HCT116 (cell line): ENCODE data around the gene GPR52. TPM values are rescaled to one million over a fixed set of nuclear protein-coding genes. Genes with fewer than 3 reads are reported as not detected.

Experiments
- ATAC-seq: fragments of 200-7000 bp; cut with Tn5 transposase; 2 replicates; pipeline ENCODE4 v1.9.1; 2020; ENCODE audit warnings: mild to moderate bottlenecking, moderate library complexity
- BruUV-seq: library from RNA; stranded (reverse); fragments of 400-500 nt; replicated peaks from 2 replicates; lab custom pipeline; 2021; lab: Mats Ljungman, UMichigan
- CTCF ChIA-PET: fragments of 300-600 bp; sonication (Branson Sonifier 250); formaldehyde crosslinking; loops from one replicate; lab custom pipeline; 2021; ENCODE audit warnings: antibody characterized with exemption; lab: Charles Lee
- POLR2A ChIA-PET: fragments of 300-600, 350-600 bp; sonication (Branson Sonifier 250); formaldehyde crosslinking; loops from one replicate; lab custom pipeline; 2021; ENCODE audit warnings: antibody characterized with exemption; lab: Charles Lee
- RAD21 ChIA-PET, 2 experiments: fragments of 300-600 bp; sonication (Branson Sonifier 250); formaldehyde crosslinking; loops; one replicate each; lab custom pipeline; 2023; ENCODE audit warnings: low total read pairs in 2 of 2; ENCODE audit not compliant: uncharacterized antibody in 2 of 2, unreplicated experiment in 2 of 2, low non-redundant PET in 1 of 2; lab: Charles Lee
- DNase-seq: peaks from one replicate; pipeline ENCODE4 v3.0.0-alpha.2; 2010; ENCODE audit warnings: low read depth, low spot score
- H2AFZ ChIP-seq: fragments of 200-600 bp; shearing (Covaris generic), sonication (generic); 2 replicates; pipeline ENCODE4 v1.6.1; 2017; ENCODE audit warnings: low read depth, mixed run types, mixed read lengths, antibody characterized with exemption, low read length; ENCODE audit not compliant: poor library complexity, severe bottlenecking
- H3K27ac ChIP-seq: 2 replicates; pipeline ENCODE4 v1.5.1; 2012; ENCODE audit warnings: low read depth, low read length
- H3K27me3 ChIP-seq: fragments of 200-600 bp; sonication (generic); 2 replicates; pipeline ENCODE4 v1.6.1; 2016; ENCODE audit warnings: mixed run types, low read length, mixed read lengths; ENCODE audit not compliant: insufficient read depth
- H3K36me3 ChIP-seq, 2 experiments: fragments of 200-500 bp in 1 of 2; fragments of 200-600 bp in 1 of 2; sonication (Bioruptor generic) in 1 of 2; sonication (generic) in 1 of 2; 2 replicates each; pipeline versions ENCODE4 v1.5.1 to v1.6.1; 2014 to 2016; ENCODE audit warnings: low read length in 2 of 2, inconsistent platforms in 1 of 2, mixed read lengths in 1 of 2, mixed run types in 1 of 2; ENCODE audit not compliant: insufficient read depth in 2 of 2, control insufficient read depth in 1 of 2
- H3K4me1 ChIP-seq, 2 experiments: fragments of 200-600 bp in 1 of 2; sonication (generic) in 1 of 2; 2 replicates each; pipeline versions ENCODE4 v1.5.1 to v1.6.1; 2012 to 2017; ENCODE audit warnings: low read length in 2 of 2, inconsistent platforms in 1 of 2, mild to moderate bottlenecking in 1 of 2, mixed read lengths in 1 of 2, mixed run types in 1 of 2, moderate library complexity in 1 of 2; ENCODE audit not compliant: insufficient read depth in 2 of 2, control insufficient read depth in 1 of 2
- H3K4me2 ChIP-seq: fragments of 200-600 bp; sonication (generic); 2 replicates; pipeline ENCODE4 v1.6.1; 2017; ENCODE audit warnings: mixed run types, low read length, mixed read lengths
- H3K4me3 ChIP-seq, 2 experiments: fragments of 200-600 bp in 1 of 2; sonication (generic) in 1 of 2; replicated peaks in 1 of 2; 2 replicates each; pipeline ENCODE4 v1.5.1; 2011 to 2016; ENCODE audit warnings: low read length in 2 of 2, control low read depth in 1 of 2, low read depth in 1 of 2, mild to moderate bottlenecking in 1 of 2, mixed read lengths in 1 of 2, mixed run types in 1 of 2
- H3K79me2 ChIP-seq: fragments of 200-600 bp; sonication (generic); 2 replicates; pipeline ENCODE4 v1.6.1; 2017; ENCODE audit warnings: mild to moderate bottlenecking, mixed run types, low read length, moderate library complexity, mixed read lengths; ENCODE audit not compliant: insufficient read depth
- H3K9ac ChIP-seq: fragments of 200-600 bp; sonication (generic); 2 replicates; pipeline ENCODE4 v1.6.1; 2016; ENCODE audit warnings: low read length, mixed read lengths
- H3K9me2 ChIP-seq: fragments of 200-600 bp; sonication (generic), shearing (Covaris generic); 2 replicates; pipeline ENCODE4 v1.6.1; 2017; ENCODE audit warnings: mixed run types, mild to moderate bottlenecking, moderate library complexity; ENCODE audit not compliant: insufficient read depth
- H3K9me3 ChIP-seq, 2 experiments: fragments of 200-500 bp in 1 of 2; fragments of 200-600 bp in 1 of 2; sonication (Bioruptor generic) in 1 of 2; sonication (generic) in 1 of 2; 2 replicates each; pipeline ENCODE4 v1.6.1; 2014 to 2017; ENCODE audit warnings: low read length in 2 of 2, mixed read lengths in 2 of 2, inconsistent platforms in 1 of 2, low read depth in 1 of 2, mild to moderate bottlenecking in 1 of 2, mixed run types in 1 of 2, moderate library complexity in 1 of 2; ENCODE audit not compliant: control insufficient read depth in 1 of 2, insufficient read depth in 1 of 2
- H4K20me1 ChIP-seq: fragments of 200-600 bp; sonication (generic), shearing (Covaris generic); 2 replicates; pipeline ENCODE4 v1.6.1; 2017; ENCODE audit warnings: mixed run types, mild to moderate bottlenecking, moderate library complexity; ENCODE audit not compliant: insufficient read depth
- CBX3 ChIP-seq: IDR thresholded peaks from 2 replicates; pipeline ENCODE4 v1.6.1; 2012; ENCODE audit warnings: low read depth
- CEBPB ChIP-seq: IDR thresholded peaks from 2 replicates; pipeline ENCODE4 v1.6.1; 2012; ENCODE audit warnings: low read depth
- EGR1 ChIP-seq: IDR thresholded peaks from 2 replicates; pipeline ENCODE4 v1.6.1; 2012; ENCODE audit warnings: low read depth
- ELF1 ChIP-seq: IDR thresholded peaks from 2 replicates; pipeline ENCODE4 v1.6.1; 2012; ENCODE audit warnings: low read depth, borderline replicate concordance
- EZH2phosphoT487 ChIP-seq: fragments of 200-600 bp; IDR thresholded peaks from 2 replicates; pipeline ENCODE4 v1.6.1; 2018; ENCODE audit warnings: antibody characterized with exemption, borderline replicate concordance
- RAD21 ChIP-seq: IDR thresholded peaks from 2 replicates; pipeline ENCODE4 v1.6.1; 2012; ENCODE audit warnings: low read depth, mild to moderate bottlenecking
- SIN3A ChIP-seq: IDR thresholded peaks from 2 replicates; pipeline ENCODE4 v1.6.1; 2012; ENCODE audit warnings: low read depth
- SP1 ChIP-seq: IDR thresholded peaks from 2 replicates; pipeline ENCODE4 v1.6.1; 2012; ENCODE audit warnings: low read depth
- SRF ChIP-seq: IDR thresholded peaks from 2 replicates; pipeline ENCODE4 v1.6.1; 2012; ENCODE audit warnings: low read depth
- TCF7L2 ChIP-seq: IDR thresholded peaks from 2 replicates; pipeline ENCODE4 v1.7.0; 2011; ENCODE audit warnings: borderline replicate concordance, inconsistent platforms; ENCODE audit not compliant: insufficient read depth, insufficient read length; ENCODE audit errors: extremely low read depth
- YY1 ChIP-seq: IDR thresholded peaks from 2 replicates; pipeline ENCODE4 v1.6.1; 2011; ENCODE audit warnings: low read length, low read depth, moderate library complexity, mild to moderate bottlenecking; ENCODE audit not compliant: insufficient replicate concordance; ENCODE audit errors: extremely low read depth
- ZFX ChIP-seq: fragments of 450-650 bp; IDR thresholded peaks from 2 replicates; pipeline ENCODE4 v1.6.1; 2017
- ZNF274 ChIP-seq: fragments of 200-500 bp; sonication (Bioruptor generic); IDR thresholded peaks from 2 replicates; pipeline ENCODE4 v1.6.1; 2014; ENCODE audit warnings: mild to moderate bottlenecking, low read depth, low read length, inconsistent platforms
- intact Hi-C: fragments of 100-400 bp; cut with micrococcal nuclease; formaldehyde crosslinking; loops from 2 replicates; pipeline ENCODE4 v1.10.0; 2022
- total RNA-seq: library from RNA; stranded (reverse); gene quantifications from one replicate; pipeline ENCODE4 v1.2.1, GENCODE V29; 2021; ENCODE audit not compliant: unreplicated experiment
- TF ChIP-seq, protein P1 (sequence below), 3 experiments: fragments of 200-600 bp in 1 of 3; sonication (generic) in 1 of 3; IDR thresholded peaks in 2 of 3; conservative IDR thresholded peaks in 1 of 3; 2 replicates each; pipeline ENCODE4 v1.5.1; 2012 to 2017; ENCODE audit warnings: low read depth in 2 of 3, low read length in 2 of 3, antibody characterized with exemption in 1 of 3, borderline replicate concordance in 1 of 3, control low read depth in 1 of 3, mild to moderate bottlenecking in 1 of 3, mixed read lengths in 1 of 3, mixed run types in 1 of 3, moderate library complexity in 1 of 3; ENCODE audit not compliant: insufficient read depth in 1 of 3
- TF ChIP-seq, protein P2 (sequence below): IDR thresholded peaks from 2 replicates; pipeline ENCODE4 v1.6.1; 2012
- TF ChIP-seq, protein P3 (sequence below): IDR thresholded peaks from 2 replicates; pipeline ENCODE4 v1.6.1; 2012

GPR52 gene
- total RNA-seq, 1 experiment from 2014 or later = 0.34 TPM

DNA sequence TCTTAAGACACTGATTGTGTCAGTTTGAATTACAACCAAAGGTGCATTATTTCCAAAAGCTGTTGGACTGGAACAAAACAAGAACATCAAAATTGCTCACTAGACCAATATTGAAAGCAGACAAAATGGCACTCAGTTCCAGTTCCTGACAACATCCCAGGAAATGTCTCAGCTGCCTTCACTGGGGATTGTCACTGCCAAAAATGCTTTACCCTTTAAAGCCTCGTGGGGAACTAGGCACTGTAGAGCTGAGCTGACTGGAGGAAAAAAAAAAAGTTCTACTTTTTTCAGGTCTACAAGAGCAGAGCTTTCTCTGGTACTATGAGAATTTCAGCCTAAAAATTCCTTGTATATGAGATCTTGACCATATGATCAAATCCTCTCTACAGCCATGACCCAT is 21.9 kb downstream of the GPR52 start:
- DNase-seq = no peak
- H3K36me3 ChIP-seq = no peaks in the 10 kb centered on the region
- ATAC-seq = no peak
- no peaks in the 10 kb centered on the region for H3K4me1 ChIP-seq
- intact Hi-C loops = no loop called here
- no peaks in the 10 kb centered on the region for H4K20me1 ChIP-seq
- H3K27me3 ChIP-seq = no peaks in the 10 kb centered on the region
- CTCF ChIA-PET = no interaction called here
- H3K9me3 ChIP-seq = no peaks in the 10 kb centered on the region
- no peak overlapping the region for H3K4me3 ChIP-seq
- no peak overlapping the region for H3K4me2 ChIP-seq
- no peaks in the 10 kb centered on the region for H3K79me2 ChIP-seq
- no TSS peak for BruUV-seq
- RAD21 ChIA-PET = no interaction called here
- POLR2A ChIA-PET = no interaction called here
- H3K9me2 ChIP-seq = no peaks in the 10 kb centered on the region
- H2AFZ ChIP-seq = no peak overlapping the region
- no peak for TF ChIP-seq SIN3A
- no peak for TF ChIP-seq EGR1
- TF ChIP-seq, protein P1, sequence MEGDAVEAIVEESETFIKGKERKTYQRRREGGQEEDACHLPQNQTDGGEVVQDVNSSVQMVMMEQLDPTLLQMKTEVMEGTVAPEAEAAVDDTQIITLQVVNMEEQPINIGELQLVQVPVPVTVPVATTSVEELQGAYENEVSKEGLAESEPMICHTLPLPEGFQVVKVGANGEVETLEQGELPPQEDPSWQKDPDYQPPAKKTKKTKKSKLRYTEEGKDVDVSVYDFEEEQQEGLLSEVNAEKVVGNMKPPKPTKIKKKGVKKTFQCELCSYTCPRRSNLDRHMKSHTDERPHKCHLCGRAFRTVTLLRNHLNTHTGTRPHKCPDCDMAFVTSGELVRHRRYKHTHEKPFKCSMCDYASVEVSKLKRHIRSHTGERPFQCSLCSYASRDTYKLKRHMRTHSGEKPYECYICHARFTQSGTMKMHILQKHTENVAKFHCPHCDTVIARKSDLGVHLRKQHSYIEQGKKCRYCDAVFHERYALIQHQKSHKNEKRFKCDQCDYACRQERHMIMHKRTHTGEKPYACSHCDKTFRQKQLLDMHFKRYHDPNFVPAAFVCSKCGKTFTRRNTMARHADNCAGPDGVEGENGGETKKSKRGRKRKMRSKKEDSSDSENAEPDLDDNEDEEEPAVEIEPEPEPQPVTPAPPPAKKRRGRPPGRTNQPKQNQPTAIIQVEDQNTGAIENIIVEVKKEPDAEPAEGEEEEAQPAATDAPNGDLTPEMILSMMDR (IDR thresholded peaks at IDR 0.05 in 2 of 3, conservative IDR thresholded peaks at IDR 0.05 in 1 of 3; ENCODE audit: borderline replicate concordance in 1 of 3, insufficient read depth in 1 of 3, low read depth in 2 of 3, low read length in 2 of 3) = no peak
- no peak for TF ChIP-seq SRF
- no peak for TF ChIP-seq EZH2phosphoT487
- no peak for TF ChIP-seq ELF1
- TF ChIP-seq, all 23 proteins: peak for 0
- H3K27ac ChIP-seq = no peak overlapping the region
- H3K9ac ChIP-seq = no peak overlapping the region

DNA sequence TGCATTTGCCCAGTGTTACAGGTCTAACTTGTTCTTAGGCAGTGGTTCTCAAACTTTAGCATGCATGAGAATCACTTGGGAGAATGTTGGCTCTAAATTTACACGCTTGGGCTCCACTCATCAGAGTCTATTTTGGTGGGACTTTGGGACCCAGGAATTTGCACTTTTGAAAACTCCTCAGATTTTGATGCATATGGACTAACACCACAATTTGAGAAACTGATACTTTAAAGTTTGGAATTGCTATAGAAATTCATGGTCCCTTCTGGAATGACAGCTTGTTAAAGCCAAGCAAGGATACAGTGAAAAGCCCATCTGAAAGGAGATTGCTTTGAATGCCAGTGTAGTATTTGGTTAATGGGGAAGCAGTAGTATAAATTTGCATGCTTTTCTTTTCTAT is 31.5 kb downstream of the GPR52 start:
- CTCF ChIA-PET = no interaction called here
- Histone ChIP-seq H3K9me2 (no peaks in the 10 kb centered on the region), H3K4me3 (no peak overlapping the region), H3K27me3 (no peaks in the 10 kb centered on the region), H3K9ac (no peak overlapping the region), H3K27ac (no peak overlapping the region), H3K36me3 (no peaks in the 10 kb centered on the region), H3K4me1 (no peaks in the 10 kb centered on the region), H4K20me1 (no peaks in the 10 kb centered on the region), H2AFZ (no peak overlapping the region), H3K79me2 (no peaks in the 10 kb centered on the region), H3K9me3 (no peaks in the 10 kb centered on the region), H3K4me2 (no peak overlapping the region)
- no TSS peak for BruUV-seq
- TF ChIP-seq SP1 (no peak), CBX3 (no peak), RAD21 (no peak), ELF1 (no peak), YY1 (no peak), CEBPB (no peak), ZFX (no peak), EZH2phosphoT487 (no peak), ZNF274 (no peak), TCF7L2 (no peak)
- TF ChIP-seq, protein P2, sequence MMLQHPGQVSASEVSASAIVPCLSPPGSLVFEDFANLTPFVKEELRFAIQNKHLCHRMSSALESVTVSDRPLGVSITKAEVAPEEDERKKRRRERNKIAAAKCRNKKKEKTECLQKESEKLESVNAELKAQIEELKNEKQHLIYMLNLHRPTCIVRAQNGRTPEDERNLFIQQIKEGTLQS = no peak
- TF ChIP-seq, protein P3, sequence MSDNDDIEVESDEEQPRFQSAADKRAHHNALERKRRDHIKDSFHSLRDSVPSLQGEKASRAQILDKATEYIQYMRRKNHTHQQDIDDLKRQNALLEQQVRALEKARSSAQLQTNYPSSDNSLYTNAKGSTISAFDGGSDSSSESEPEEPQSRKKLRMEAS = no peak
- TF ChIP-seq, protein P1 (IDR thresholded peaks at IDR 0.05 in 2 of 3, conservative IDR thresholded peaks at IDR 0.05 in 1 of 3; ENCODE audit: borderline replicate concordance in 1 of 3, insufficient read depth in 1 of 3, low read depth in 2 of 3, low read length in 2 of 3) = no peak
- ATAC-seq (no peak), DNase-seq (no peak)
- POLR2A ChIA-PET = no interaction called here
- RAD21 ChIA-PET = no interaction called here
- intact Hi-C loops = no loop called here
